GM19099 (cell line): ENCODE measurements around the gene FAM227B.

Experiments used
- POLR2A ChIP-seq: IDR thresholded peaks from 3 replicates; pipeline ENCODE4 v1.6.1; 2011; ENCODE audit warnings: low read depth; ENCODE audit not compliant: insufficient read length; ENCODE audit errors: extremely low read depth

Gene FAM227B

DNA sequence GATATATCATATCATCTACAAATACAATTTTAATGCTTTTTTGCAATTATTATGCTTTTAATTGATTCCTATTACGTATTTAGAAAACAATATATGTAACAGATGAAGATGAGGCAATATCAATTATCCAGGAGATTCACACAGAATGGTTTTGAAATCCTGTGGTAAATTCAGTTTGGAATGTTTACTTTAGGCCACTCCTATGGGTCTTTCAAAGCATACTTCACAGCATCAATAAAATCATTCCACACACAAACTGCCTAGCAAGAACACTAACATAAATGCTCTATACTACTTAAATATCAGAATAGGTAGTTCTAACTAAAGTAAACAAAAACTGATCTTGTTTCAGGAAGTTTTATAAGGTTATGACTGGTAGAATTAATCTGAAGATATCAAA, 90.5 kb downstream of the FAM227B start:
- TF ChIP-seq POLR2A: no peak

GRCh38 chr15:49528289-49528688, 92.3 kb downstream of the FAM227B start:
- no peak for TF ChIP-seq POLR2A

DNA sequence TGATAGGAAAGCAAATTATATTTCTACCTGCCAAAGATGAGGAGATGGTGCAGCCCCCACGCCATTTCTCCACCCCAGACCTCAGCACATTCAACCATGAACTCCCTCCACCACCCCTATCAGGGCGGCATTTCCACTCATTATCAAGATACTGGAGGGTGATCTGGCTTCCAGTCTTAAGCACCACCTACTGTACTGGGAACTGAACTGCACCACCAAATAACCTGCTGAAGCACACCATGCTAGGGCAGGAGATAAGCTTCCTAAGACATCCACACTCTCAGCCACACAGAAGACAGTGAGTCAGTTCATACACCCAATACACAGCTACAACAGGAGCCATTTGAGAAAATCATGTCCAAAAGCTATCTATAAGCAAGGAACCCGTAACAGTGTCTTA, 98.8 kb downstream of the FAM227B start:
- no peak for TF ChIP-seq POLR2A

DNA sequence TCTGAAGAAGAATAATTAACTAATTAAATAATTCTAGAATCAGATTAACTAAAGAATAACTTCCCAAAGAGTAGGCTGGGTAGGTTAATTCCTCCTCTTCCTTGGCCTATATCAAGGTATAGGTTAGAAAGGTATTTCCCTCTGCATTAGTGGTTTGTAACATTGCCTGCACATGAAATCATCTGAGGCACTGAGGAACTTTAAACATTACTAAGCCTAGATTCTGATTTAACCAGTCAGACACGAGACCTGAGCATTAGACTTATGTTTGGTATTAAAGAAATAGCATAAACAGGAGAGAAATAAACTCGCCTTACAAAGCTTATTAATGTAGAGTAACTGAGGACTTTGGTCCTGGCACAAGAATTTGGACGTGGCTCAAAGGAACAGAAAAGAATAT, 113.4 kb downstream of the FAM227B start:
- TF ChIP-seq POLR2A: no peak

- TF ChIP-seq POLR2A: no peak
Observed at GRCh38 chr15:49506341-49506740, 114.3 kb downstream of the FAM227B start.

DNA sequence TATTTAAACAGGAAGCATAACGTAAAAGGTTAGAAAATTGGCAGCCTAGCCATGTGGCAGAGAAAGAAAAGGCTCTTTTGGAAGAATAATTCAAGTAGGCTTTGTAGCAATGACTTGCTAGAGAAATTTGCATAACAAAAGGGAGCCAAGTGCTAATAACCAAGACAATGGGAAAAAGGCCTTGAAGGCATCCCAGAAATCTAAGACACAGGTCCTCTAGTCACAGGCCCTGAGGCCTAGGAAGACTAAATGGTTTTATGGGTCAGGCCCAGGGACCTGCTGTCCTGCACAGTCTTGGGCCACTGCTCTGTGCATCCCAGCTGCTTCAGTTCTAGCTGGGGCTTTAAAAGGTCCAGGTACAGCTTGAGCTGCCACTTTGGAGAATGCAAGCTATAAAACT, 119.0 kb downstream of the FAM227B start:
- no peak for TF ChIP-seq POLR2A

- TF ChIP-seq POLR2A: no peak
Observed at GRCh38 chr15:49495993-49496753, 124.4 kb downstream of the FAM227B start.

DNA sequence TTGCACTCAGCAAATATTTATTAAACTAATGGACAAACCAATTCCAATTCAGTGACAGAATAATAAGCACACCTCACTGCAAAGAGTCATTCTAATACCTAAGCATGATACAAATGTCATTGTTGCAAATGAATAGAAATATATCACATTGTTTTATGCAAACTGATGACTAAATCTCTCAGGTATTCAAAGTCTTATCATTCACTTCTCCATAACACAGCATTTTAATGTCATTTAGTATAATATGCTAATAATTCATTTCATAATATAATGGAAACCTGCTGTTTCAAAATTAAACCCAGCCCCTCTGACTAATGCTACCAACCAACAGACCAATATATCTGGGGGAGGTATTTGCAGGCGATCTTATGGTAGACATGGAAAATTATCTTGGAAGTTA, 125.8 kb downstream of the FAM227B start:
- no peak for TF ChIP-seq POLR2A

DNA sequence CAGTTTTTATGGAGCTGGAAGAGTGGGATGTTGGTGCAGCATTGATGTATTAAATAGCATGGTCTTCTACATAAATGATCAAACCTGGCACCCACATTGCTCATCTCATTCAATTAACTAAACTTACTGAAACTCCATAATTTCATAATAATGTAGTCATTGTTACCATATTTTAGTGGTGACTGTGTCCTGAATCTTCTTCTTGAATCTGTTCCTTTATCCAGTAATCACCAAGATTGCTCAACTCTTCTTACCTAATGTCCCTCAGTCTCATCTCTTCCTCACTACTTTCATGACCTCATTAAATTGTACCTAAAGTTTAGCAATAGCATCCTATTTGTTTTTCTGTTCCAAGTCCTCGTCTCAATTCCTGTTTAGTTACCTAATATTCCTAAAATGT, 127.8 kb downstream of the FAM227B start:
- no peak for TF ChIP-seq POLR2A

DNA sequence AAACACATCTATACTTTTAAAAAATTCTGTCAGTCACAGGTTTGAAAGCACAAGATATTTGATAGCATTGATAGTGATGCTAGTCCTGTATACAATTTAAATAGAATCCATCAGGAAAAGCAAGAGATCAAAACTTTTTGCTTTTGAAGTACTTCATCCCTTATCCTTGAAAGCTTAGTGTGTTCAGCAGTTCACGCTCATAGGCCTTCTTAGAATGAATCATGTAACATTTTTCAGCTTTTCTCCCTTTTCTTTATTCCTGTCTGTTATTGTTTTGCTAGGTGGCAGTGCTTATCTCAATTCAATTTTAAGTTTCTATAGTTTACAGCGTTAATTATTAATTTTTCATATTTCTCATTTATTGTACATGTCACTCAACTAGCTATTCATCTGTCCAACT, 128.5 kb downstream of the FAM227B start:
- TF ChIP-seq POLR2A: no peak

DNA sequence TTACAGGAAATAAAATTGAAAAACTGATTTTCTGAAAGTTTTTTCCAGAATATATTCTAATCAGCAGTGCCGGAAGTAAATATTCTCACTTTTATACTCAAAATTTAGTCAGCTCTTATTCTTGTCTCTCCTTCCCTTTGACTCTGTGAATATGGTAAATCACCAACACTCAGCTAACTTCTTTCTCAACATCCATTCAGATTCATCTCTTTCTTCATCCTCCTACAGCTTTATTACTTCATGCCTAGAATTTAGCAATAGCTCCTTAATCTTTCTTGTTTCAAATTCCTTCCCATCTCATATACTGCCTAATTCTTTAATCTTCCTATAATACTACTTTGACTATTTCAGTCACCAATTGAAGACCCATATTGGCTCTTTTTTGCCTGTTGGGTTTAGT, 129.7 kb downstream of the FAM227B start:
- TF ChIP-seq POLR2A: no peak

GRCh38 chr15:49473031-49473430, 147.6 kb downstream of the FAM227B start:
- no peak for TF ChIP-seq POLR2A

GRCh38 chr15:49472338-49472737, 148.3 kb downstream of the FAM227B start:
- no peak for TF ChIP-seq POLR2A

DNA sequence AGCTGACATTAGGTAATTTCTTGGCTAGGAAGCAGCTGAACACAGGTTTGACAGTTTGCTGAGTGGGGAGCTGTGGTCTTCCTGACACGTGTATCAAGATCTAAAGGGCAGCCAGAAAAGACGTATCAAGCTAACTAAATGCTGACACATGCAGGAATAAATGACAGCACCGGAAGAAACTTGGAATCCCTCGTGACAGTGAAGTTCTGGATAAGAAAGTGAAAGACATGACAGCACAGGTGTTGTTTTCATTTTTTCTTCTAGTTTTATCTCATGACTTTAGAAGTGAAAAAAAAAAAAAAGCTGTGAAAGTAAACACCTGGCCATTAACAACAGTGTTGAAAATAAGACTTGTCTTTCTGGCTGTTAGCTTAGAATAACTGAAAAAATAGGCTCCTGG, 148.9 kb downstream of the FAM227B start:
- no peak for TF ChIP-seq POLR2A

DNA sequence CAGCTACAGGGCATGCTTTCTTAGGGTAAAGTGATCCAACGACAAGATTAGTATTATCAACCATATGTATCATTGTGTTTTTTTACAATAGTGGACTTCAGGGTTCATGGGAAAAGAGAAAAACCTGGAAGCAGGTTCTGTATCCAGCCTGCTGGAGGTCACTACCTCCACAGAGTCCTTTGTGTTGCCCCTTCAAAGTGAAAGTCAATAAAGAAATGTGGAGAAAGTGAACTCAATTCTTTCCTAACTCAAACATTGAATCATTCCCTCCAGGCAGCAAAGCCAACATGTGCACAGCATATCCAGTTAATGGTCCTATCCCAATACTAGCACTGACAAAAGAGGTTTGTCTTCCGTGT, 152.2 kb downstream of the FAM227B start:
- TF ChIP-seq POLR2A: no peak

GRCh38 chr15:49467746-49468480, 152.7 kb downstream of the FAM227B start:
- no peak for TF ChIP-seq POLR2A
